Stimulated activated CD4-positive, alpha-beta T cell treated with anti-CD3 and anti-CD28 coated beads, Interleukin-2, amount 100 ng/mL, for 24 hours (primary cell): ENCODE results near the gene CASKIN1.
A peak's percentile ranks its signal among the peaks of the same experiment; 100 is the strongest.
"Not testable (repeated sequence)": the region's sequence is repeated elsewhere in the genome, so short reads cannot be mapped to it uniquely, and the experiment has no call there.

ENCODE experiments used
- DNase-seq, 2 donors: peaks; one replicate each; pipeline ENCODE4 v3.0.0-alpha.2; 2020

The CASKIN1 gene

GRCh38 chr16:2154533-2155090 lies 41.8 kb downstream of the CASKIN1 start:
- DNase-seq, result peak in 1 of 2 donors; percentile 52

GRCh38 chr16:2152695-2153506 lies 43.5 kb downstream of the CASKIN1 start:
- peak; percentile 55 to 61 for DNase-seq

- peak; percentile 26 to 58 for DNase-seq
These were observed 45.0 kb downstream of the CASKIN1 start for GRCh38 chr16:2151188-2152091.

DNA sequence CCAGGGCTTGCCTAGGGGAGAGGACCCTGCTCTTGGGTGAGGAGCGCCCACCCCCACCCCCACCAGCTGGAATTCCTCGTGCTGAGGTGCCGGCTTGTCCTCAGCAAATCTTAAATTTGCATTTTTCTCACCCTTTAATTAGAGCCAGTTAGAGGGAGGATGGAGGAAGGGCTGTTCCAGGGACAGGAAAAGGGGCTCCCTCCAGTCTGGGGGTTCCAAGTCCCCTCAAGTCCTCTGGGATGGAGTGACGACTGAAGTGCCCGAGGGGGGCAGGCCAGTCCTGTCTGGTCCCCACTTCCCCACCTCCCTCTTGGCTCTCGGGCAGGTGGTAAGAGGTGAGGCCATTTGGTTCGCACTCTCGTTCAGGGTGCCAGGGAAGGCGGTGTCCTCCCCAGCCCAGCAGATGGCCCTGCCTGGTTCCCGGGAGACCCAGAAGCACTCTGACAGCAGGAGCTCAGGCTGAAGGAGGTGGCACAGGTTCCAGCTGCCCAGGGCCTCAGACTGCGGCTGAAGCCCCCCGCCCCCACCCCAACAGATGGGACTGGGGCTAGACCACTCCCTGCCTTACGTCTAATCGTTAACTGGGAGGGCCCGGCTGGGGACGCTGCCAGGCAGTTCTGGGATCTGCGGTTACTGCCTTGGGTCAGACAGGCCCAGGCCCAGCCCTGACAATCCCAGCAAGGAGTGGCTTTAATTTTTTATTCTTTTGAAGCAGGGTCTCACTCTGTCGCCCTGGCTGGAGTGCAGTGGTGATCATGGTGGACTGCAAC lies 45.8 kb downstream of the CASKIN1 start:
- DNase-seq, result peak; percentile 27 to 70

GRCh38 chr16:2149630-2150417 lies 46.6 kb downstream of the CASKIN1 start:
- DNase-seq, result peak; percentile 40 to 68

DNA sequence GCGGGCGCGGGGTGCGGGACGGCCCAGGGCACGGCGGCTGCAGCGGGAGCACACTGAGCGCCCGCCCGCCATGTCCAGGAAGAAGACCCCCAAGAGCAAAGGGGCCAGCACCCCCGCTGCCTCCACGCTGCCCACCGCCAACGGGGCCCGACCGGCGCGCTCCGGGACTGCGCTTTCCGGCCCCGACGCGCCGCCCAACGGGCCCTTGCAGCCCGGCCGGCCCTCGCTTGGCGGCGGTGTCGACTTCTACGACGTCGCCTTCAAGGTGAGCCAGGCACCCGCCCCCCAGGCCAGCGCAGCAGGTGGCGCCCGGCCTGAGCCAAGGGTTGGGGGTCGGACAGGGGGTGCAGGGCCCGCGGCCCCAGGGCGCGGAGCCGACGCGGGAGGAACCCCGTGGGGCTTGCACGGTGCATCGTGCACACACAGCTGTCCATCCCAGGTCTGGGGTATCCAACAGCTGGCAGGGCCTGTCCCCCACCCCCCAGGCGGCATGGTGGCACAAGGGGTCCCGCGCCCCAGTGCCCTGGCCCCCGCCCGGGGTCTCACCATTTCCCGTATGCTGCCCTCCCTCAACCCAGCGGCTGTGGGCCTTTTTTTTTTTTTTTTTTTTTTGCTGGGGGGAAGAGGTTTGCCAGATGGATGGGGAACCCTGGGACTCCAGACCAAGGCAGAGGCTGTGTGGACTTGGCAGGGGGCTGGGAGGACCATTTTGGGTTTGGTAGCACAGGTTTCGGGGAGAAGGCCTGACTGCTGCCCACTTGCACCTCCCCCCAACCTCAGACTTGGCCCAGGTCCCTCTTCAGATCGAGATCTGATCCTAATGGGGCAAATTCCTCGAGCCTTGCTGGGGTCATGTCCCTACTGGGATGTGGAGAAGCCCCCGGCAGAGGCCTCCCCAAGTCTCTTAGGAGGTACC lies 47.4 kb downstream of the CASKIN1 start:
- DNase-seq, result peak; percentile 38 to 56

DNA sequence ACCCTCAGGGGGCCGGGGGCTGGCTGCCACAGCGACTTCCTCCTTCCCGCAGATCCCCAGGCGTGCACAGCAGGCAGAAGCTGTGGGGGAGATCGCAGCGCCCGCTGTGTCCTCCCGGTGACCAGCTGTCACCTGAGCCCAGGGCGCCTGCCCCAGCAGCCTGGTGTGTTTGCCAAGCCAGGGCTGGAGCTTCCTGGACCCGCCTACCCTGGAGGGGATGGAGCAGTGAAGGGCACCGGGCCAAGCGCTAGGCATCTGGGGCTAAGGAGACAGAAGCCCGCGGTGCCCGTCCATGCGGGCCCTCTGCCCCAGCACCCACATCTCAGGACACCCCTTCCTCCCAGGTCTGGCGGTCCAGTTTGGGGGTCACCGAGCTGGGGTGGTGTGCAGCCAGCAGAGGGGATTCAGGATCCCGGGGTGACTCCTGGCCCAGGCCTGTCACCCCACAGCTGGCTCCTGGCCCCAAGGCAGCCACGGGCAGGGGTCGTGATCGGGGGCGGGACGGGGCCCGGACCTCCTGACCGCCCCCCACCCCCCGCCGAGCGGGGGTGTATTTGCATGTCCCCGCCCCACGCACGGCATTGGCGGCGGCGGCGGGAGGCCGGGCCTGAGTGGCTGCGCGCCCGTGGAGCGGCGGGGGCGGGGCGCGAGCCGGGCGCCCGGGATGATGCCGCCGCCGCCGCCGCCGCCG lies 48.3 kb downstream of the CASKIN1 start, which contains the start of gene RAB26:
RAB26 (plus strand) TSS at position 645 of the 691 bp plus-strand sequence. CDS start 159 bp downstream, outside the sequence.
- DNase-seq, result peak; percentile 57 to 62

DNA sequence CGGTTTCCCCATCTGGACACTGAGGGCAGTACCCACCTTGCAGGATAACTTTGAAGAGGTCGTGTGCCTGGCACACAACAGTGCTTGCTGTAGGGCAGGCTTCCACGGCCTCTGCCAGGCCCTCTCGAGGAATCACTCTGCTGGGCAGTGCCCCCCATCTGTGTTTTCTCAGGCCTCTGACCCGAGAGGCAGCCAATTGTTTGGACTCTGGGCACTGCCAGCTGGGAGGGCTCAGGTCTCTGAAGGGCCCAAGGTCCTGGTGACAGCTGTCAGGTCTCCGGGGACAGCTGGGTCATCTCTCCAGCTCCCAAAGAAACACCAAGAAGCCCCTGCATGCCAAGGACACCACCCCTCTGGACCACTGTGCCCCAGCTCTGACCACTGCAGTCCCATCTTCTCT lies 49.0 kb downstream of the CASKIN1 start:
- DNase-seq, result no peak

DNA sequence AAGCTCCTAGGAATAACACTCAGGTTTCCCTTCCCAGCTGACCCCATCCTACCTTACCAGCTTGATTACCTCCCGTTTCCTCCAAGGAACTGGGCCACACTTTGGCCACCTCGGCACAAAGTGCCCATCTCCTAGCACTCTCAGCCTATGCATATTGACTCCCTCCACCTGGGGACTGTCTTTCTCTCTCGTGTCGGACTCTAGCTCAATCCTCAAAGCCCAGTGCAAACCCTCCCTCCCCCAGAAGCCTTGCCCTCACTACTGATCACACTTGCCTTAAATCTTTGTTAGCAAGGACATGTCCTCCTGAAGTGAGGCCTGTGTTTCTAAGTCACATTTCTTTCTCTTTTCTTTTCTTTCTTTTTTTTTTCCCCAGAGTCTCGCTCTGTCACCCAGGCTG lies 50.6 kb downstream of the CASKIN1 start:
- DNase-seq, result no peak

DNA sequence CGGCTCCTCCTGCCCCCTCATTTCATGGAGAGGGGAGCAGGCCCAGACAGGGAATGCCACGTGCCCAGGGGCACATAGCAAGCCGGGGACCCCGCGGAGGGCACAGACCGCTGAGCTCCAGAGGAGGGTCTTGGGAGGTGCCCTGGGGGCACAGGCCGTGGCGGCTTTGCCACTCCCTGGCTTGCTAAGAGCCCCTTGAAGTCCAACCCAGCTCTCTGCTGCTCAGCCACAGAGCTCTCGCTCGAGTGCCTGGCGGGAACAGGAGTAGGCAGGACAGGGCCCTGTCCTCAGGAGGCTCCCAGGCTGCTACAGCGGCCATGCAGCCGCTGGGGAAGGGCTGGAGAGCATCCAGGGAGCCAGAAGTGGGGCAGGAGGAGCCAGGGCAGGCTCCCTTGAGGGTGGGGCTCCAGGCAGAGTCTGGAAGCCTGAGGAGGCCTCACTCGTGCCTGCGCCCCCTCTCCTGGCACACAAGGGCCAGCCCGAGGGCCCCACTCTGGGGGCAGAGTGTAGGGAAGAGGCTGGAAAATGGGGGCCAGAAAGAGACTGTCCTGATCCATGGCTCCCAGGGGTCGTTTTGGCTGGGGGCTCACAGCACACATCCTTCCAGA lies 52.4 kb downstream of the CASKIN1 start:
- no peak for DNase-seq

- no peak for DNase-seq
These were observed 53.2 kb downstream of the CASKIN1 start for GRCh38 chr16:2142942-2143877.

- peak; percentile 99 to 100 for DNase-seq
These were observed 60.5 kb downstream of the CASKIN1 start, which contains the start of gene PKD1 for GRCh38 chr16:2135770-2136490. PKD1 (minus strand) TSS chr16:2135898; CDS start chr16:2135689, 209 bp downstream.

GRCh38 chr16:2135071-2135470 lies 61.3 kb downstream of the CASKIN1 start:
- DNase-seq, result not testable (repeated sequence)

DNA sequence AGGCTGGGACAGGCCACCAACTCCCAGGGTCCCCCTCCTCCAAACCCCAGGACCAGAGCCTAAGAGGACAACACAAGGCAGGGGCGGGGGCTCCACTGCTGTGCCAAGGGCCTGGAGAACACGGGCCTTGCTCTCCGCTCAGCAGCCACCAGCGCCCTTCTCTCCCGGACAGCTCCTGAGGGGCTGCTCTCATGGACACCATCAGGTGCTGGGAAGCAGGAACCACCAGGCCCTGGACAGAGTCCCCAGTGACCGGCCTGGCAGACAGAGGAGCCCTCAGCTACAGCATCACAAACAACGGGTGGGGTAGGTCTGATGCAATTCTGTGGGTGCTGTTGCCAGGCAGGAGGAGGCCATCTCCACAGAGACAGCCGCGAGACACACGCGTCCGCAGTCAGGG lies 62.6 kb downstream of the CASKIN1 start:
- not testable (repeated sequence) for DNase-seq

DNA sequence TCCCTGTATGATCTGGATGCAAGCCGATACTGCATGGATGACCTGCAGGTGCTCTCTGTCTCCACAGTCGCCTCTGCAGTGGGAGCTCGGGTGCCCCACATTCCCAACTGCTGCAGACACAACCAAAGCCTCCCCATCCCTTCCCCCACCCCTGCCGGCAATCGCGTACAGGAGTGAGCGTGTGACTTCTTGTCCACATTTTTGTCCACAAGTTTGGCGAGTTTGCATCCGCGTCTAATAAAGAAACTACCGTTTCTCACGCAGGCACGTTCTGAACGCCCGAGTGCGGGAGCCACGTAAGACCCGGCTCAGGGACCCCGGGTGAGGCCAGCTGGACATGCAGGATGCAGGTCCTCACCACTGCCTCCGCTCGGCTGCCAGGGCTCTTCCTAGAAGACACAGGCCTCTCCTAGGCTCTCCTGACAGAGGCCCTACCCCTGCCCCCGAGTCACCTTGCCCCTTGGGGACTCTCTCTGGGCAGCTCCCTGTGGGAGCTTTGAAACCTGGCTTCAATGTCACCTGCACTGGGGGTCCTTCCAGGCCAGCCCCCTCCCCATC lies 66.4 kb downstream of the CASKIN1 start:
- not testable (repeated sequence) for DNase-seq

GRCh38 chr16:2129251-2129650 lies 67.2 kb downstream of the CASKIN1 start:
- not testable (repeated sequence) for DNase-seq
